Stimulated activated CD4-positive, alpha-beta T cell treated with anti-CD3 and anti-CD28 coated beads, Interleukin-15, amount 100 ng/mL, for 48 hours (primary cell): ENCODE measurements around the gene KCNAB1.
"Not testable (repeated sequence)": the region's sequence is repeated elsewhere in the genome, so short reads cannot be mapped to it uniquely, and the experiment has no call there.

ENCODE experiments used
- DNase-seq, 2 donors: peaks; one replicate each; pipeline ENCODE4 v3.0.0-alpha.2; 2020; ENCODE audit warnings: low read depth in 2 of 2

The KCNAB1 gene

GRCh38 chr3:156137397-156137796 is 17.0 kb downstream of the KCNAB1 start:
- not testable (repeated sequence) for DNase-seq

- DNase-seq: no peak
These were observed 19.7 kb downstream of the KCNAB1 start for GRCh38 chr3:156140001-156140595.

- DNase-seq: no peak
These were observed 22.3 kb downstream of the KCNAB1 start for GRCh38 chr3:156142702-156143101.

- no peak for DNase-seq
These were observed 22.8 kb downstream of the KCNAB1 start for GRCh38 chr3:156143136-156143535.

- DNase-seq: no peak
These were observed 23.7 kb downstream of the KCNAB1 start for GRCh38 chr3:156144060-156144459.

GRCh38 chr3:156145866-156146265 is 25.5 kb downstream of the KCNAB1 start:
- no peak for DNase-seq

GRCh38 chr3:156148345-156148945 is 28.1 kb downstream of the KCNAB1 start:
- DNase-seq: no peak

- DNase-seq: no peak
These were observed 28.6 kb downstream of the KCNAB1 start for GRCh38 chr3:156148946-156149381.

GRCh38 chr3:156149876-156150275 is 29.5 kb downstream of the KCNAB1 start:
- DNase-seq: no peak

- peak in 1 of 2 donors; percentile 16 for DNase-seq
These were observed 30.2 kb downstream of the KCNAB1 start for GRCh38 chr3:156150434-156151066.

- peak; percentile 12 to 26 for DNase-seq
These were observed 31.5 kb downstream of the KCNAB1 start for GRCh38 chr3:156151824-156152428.

GRCh38 chr3:156158656-156159295 is 38.4 kb downstream of the KCNAB1 start:
- DNase-seq: no peak

GRCh38 chr3:156160647-156161046 is 40.3 kb downstream of the KCNAB1 start:
- no peak for DNase-seq

GRCh38 chr3:156161172-156161571 is 40.8 kb downstream of the KCNAB1 start:
- no peak for DNase-seq

GRCh38 chr3:156163848-156164247 is 43.5 kb downstream of the KCNAB1 start:
- no peak for DNase-seq

- no peak for DNase-seq
These were observed 46.4 kb downstream of the KCNAB1 start for GRCh38 chr3:156166808-156167207.

GRCh38 chr3:156170571-156170970 is 50.2 kb downstream of the KCNAB1 start:
- no peak for DNase-seq

GRCh38 chr3:156171281-156172267 is 51.2 kb downstream of the KCNAB1 start:
- no peak for DNase-seq

- no peak for DNase-seq
These were observed 52.2 kb downstream of the KCNAB1 start for GRCh38 chr3:156172536-156172935.

GRCh38 chr3:156174229-156174847 is 54.0 kb downstream of the KCNAB1 start:
- DNase-seq: no peak

GRCh38 chr3:156175570-156175969 is 55.2 kb downstream of the KCNAB1 start:
- DNase-seq: no peak
